H9 (cell line): ENCODE measurements around the gene NCAPH2. TPM values are rescaled to one million over a fixed set of nuclear protein-coding genes. Genes with fewer than 3 reads are reported as not detected.

ENCODE experiments used
- DNase-seq: peaks from one replicate; pipeline ENCODE4 v3.0.0-alpha.2; 2017
- H2AFZ ChIP-seq: one replicate; pipeline ENCODE4 v1.6.1; 2013; ENCODE audit warnings: mild to moderate bottlenecking, low read length, control low read depth, moderate library complexity
- H2AK5ac ChIP-seq: 2 replicates; pipeline ENCODE4 v1.6.1; 2013; ENCODE audit warnings: low read length, control low read depth, mixed read lengths; ENCODE audit not compliant: insufficient read length
- H2BK120ac ChIP-seq: one replicate; pipeline ENCODE4 v1.6.1; 2013; ENCODE audit warnings: low read depth, mild to moderate bottlenecking, low read length, control low read depth, inconsistent platforms; ENCODE audit not compliant: poor library complexity, severe bottlenecking
- H2BK12ac ChIP-seq: 2 replicates; pipeline ENCODE4 v1.6.1; 2013; ENCODE audit warnings: low read length, control low read depth, mixed read lengths, low read depth; ENCODE audit not compliant: insufficient read length
- H2BK15ac ChIP-seq: 2 replicates; pipeline ENCODE4 v1.6.1; 2013; ENCODE audit warnings: low read depth, low read length, control low read depth
- H2BK20ac ChIP-seq: one replicate; pipeline ENCODE4 v1.6.1; 2013; ENCODE audit warnings: low read depth, mild to moderate bottlenecking, low read length, control low read depth, inconsistent platforms; ENCODE audit not compliant: poor library complexity, severe bottlenecking
- H2BK5ac ChIP-seq: 2 replicates; pipeline ENCODE4 v1.6.1; 2013; ENCODE audit warnings: low read length, control low read depth, mixed read lengths; ENCODE audit not compliant: insufficient read length
- H3K14ac ChIP-seq: 2 replicates; pipeline ENCODE4 v1.6.1; 2013; ENCODE audit warnings: low read length, control low read depth; ENCODE audit not compliant: insufficient read depth
- H3K18ac ChIP-seq: 2 replicates; pipeline ENCODE4 v1.6.1; 2013; ENCODE audit warnings: low read depth, mild to moderate bottlenecking, mixed read lengths, low read length, control low read depth; ENCODE audit not compliant: insufficient read length
- H3K23ac ChIP-seq: 2 replicates; pipeline ENCODE4 v1.6.1; 2013; ENCODE audit warnings: low read length, control low read depth, mixed read lengths, low read depth; ENCODE audit not compliant: insufficient read length
- H3K23me2 ChIP-seq: 2 replicates; pipeline ENCODE4 v1.6.1; 2013; ENCODE audit warnings: low read depth, mild to moderate bottlenecking, mixed read lengths, low read length, control low read depth; ENCODE audit not compliant: insufficient read length, poor library complexity, severe bottlenecking
- H3K27ac ChIP-seq: 2 replicates; pipeline ENCODE4 v1.5.1; 2013; ENCODE audit warnings: low read length, control low read depth, mixed read lengths, low read depth; ENCODE audit not compliant: insufficient read length
- H3K27me3 ChIP-seq: 2 replicates; pipeline ENCODE4 v1.6.1; 2013; ENCODE audit warnings: low read length, control low read depth, inconsistent platforms; ENCODE audit not compliant: insufficient read depth
- H3K4ac ChIP-seq: 2 replicates; pipeline ENCODE4 v1.6.1; 2013; ENCODE audit warnings: low read depth, mild to moderate bottlenecking, control low read depth, inconsistent platforms, low read length, moderate library complexity
- H3K4me1 ChIP-seq: 2 replicates; pipeline ENCODE4 v1.6.1; 2013; ENCODE audit warnings: low read length, control low read depth, inconsistent platforms; ENCODE audit not compliant: insufficient read depth
- H3K4me2 ChIP-seq: 2 replicates; pipeline ENCODE4 v1.6.1; 2013; ENCODE audit warnings: low read length, control low read depth, mixed read lengths; ENCODE audit not compliant: insufficient read length, insufficient read depth
- H3K56ac ChIP-seq: 2 replicates; pipeline ENCODE4 v1.6.1; 2013; ENCODE audit warnings: low read depth, mild to moderate bottlenecking, mixed read lengths, low read length, control low read depth; ENCODE audit not compliant: insufficient read length
- H3K79me1 ChIP-seq: 2 replicates; pipeline ENCODE4 v1.6.1; 2013; ENCODE audit warnings: low read depth, mild to moderate bottlenecking, moderate library complexity, low read length, control low read depth, inconsistent platforms; ENCODE audit not compliant: insufficient read depth, poor library complexity, severe bottlenecking
- H3K79me2 ChIP-seq: 2 replicates; pipeline ENCODE4 v1.6.1; 2013; ENCODE audit warnings: low read length, control low read depth, inconsistent platforms; ENCODE audit not compliant: insufficient read depth
- H3K9ac ChIP-seq: 2 replicates; pipeline ENCODE4 v1.6.1; 2013; ENCODE audit warnings: low read length, control low read depth, mixed read lengths; ENCODE audit not compliant: insufficient read length; ENCODE audit errors: extremely low read depth
- H3K9me3 ChIP-seq: one replicate; pipeline ENCODE4 v1.6.1; 2013; ENCODE audit warnings: low read depth, low read length, inconsistent platforms; ENCODE audit not compliant: control insufficient read depth
- H3T11ph ChIP-seq: one replicate; pipeline ENCODE4 v1.6.1; 2013; ENCODE audit warnings: mild to moderate bottlenecking, low read length, control low read depth, inconsistent platforms
- H4K20me1 ChIP-seq: one replicate; pipeline ENCODE4 v1.6.1; 2013; ENCODE audit not compliant: control insufficient read depth, insufficient read length, insufficient read depth
- H4K5ac ChIP-seq: 2 replicates; pipeline ENCODE4 v1.6.1; 2013; ENCODE audit warnings: low read depth, mild to moderate bottlenecking, mixed read lengths, low read length, control low read depth; ENCODE audit not compliant: insufficient read length
- H4K8ac ChIP-seq: replicated peaks from 2 replicates; pipeline ENCODE4 v1.6.1; 2013; ENCODE audit warnings: low read length, control low read depth, mixed read lengths, low read depth; ENCODE audit not compliant: insufficient read length
- H4K91ac ChIP-seq: 2 replicates; pipeline ENCODE4 v1.6.1; 2013; ENCODE audit warnings: low read depth, mild to moderate bottlenecking, moderate library complexity, mixed read lengths, low read length, control low read depth; ENCODE audit not compliant: insufficient read length
- H3K27ac Mint-ChIP-seq, 3 experiments: 2 replicates in 2 of 3; 3 replicates in 1 of 3; pipeline ENCODE4 v1.8.0; 2020 to 2021; ENCODE audit warnings: mixed read lengths in 3 of 3, mild to moderate bottlenecking in 1 of 3, moderate library complexity in 1 of 3
- H3K27me3 Mint-ChIP-seq: 2 replicates; pipeline ENCODE4 v1.8.0; 2021; ENCODE audit warnings: low read depth, mild to moderate bottlenecking, moderate library complexity, mixed read lengths
- H3K36me3 Mint-ChIP-seq, 3 experiments: 2 replicates in 2 of 3; 3 replicates in 1 of 3; pipeline ENCODE4 v1.8.0; 2020 to 2021; ENCODE audit warnings: low read depth in 3 of 3, mixed read lengths in 3 of 3; ENCODE audit not compliant: insufficient read depth in 1 of 3
- H3K4me1 Mint-ChIP-seq, 2 experiments: 2 replicates each; pipeline ENCODE4 v1.8.0; 2020; ENCODE audit warnings: mixed read lengths in 2 of 2
- H3K4me3 Mint-ChIP-seq, 2 experiments: 2 replicates in 1 of 2; 3 replicates in 1 of 2; pipeline ENCODE4 v1.8.0; 2020 to 2021; ENCODE audit warnings: mild to moderate bottlenecking in 2 of 2, mixed read lengths in 2 of 2, moderate library complexity in 1 of 2
- H3K9me3 Mint-ChIP-seq, 2 experiments: 2 replicates in 1 of 2; 3 replicates in 1 of 2; pipeline ENCODE4 v1.8.0; 2020; ENCODE audit warnings: mild to moderate bottlenecking in 2 of 2, mixed read lengths in 2 of 2, moderate library complexity in 1 of 2
- WGBS: extraction: QIAGEN DNeasy Blood & Tissue Kit; methylation state at CpG from one replicate; pipeline ENCODE4 v1.1.7; 2013; ENCODE audit warnings: missing lambda C conversion rate, low lambda C conversion rate, mixed read lengths; ENCODE audit not compliant: insufficient read length; ENCODE audit errors: extremely low coverage; 5-methylcytosine and 5-hydroxymethylcytosine counted together
- total RNA-seq: library from RNA; stranded (reverse); gene quantifications from 2 replicates; pipeline ENCODE4 v1.2.1, GENCODE V29; 2021
- TF ChIP-seq, protein P1 (sequence below): fragments of 200-600 bp; sonication (generic); conservative IDR thresholded peaks from 3 replicates; pipeline ENCODE4 v1.8.0; 2021; ENCODE audit warnings: antibody characterized with exemption, mild to moderate bottlenecking

Gene NCAPH2
- total RNA-seq, 1 experiment from 2014 or later: 76.2 TPM

DNA sequence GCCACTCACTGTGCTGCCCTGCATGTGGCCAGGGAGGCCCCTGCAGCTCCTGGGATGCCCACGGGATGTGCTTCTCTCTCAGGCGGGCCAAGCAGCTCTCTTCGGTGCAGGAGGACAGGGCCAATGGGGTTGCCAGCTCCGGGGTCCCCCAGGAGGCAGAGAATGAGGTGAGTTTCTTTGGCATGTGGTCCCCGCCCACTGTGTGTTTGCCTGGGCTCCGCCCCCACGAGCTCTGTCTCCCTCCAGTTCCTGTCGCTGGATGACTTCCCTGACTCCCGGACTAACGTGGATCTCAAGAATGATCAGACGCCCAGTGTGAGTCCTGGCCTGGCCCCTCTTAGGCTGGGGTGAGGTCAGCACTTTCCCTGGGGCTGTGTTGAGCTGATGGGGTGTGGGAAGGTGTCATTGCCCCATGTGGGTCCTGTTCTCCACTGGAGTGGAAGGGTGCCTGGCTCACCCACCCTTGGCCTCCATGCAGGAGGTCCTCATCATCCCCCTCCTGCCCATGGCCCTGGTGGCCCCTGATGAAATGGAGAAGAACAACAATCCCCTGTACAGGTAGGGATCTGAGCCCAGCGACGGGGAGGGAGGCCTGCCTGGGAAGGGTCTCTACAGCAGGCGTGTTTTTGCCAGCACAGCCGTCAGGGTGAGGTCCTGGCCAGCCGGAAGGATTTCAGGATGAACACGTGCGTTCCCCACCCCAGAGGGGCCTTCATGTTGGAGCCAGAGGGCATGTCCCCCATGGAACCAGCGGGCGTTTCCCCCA, 9.7 kb downstream of the NCAPH2 start:
- H2BK5ac ChIP-seq: no peak overlapping the region
- no peaks in the 10 kb centered on the region for H3K9me3 ChIP-seq
- no peak overlapping the region for H3K56ac ChIP-seq
- no peaks in the 10 kb centered on the region for H3K27me3 ChIP-seq
- H3K23ac ChIP-seq: no peak overlapping the region
- no peak overlapping the region for H3K14ac ChIP-seq
- no peak overlapping the region for H3K27ac ChIP-seq
- H3K4me2 ChIP-seq: no peak overlapping the region
- no peak overlapping the region for H4K5ac ChIP-seq
- no peak overlapping the region for H3K4me3 Mint-ChIP-seq
- no peak overlapping the region for H2AFZ ChIP-seq
- TF ChIP-seq, protein P1, sequence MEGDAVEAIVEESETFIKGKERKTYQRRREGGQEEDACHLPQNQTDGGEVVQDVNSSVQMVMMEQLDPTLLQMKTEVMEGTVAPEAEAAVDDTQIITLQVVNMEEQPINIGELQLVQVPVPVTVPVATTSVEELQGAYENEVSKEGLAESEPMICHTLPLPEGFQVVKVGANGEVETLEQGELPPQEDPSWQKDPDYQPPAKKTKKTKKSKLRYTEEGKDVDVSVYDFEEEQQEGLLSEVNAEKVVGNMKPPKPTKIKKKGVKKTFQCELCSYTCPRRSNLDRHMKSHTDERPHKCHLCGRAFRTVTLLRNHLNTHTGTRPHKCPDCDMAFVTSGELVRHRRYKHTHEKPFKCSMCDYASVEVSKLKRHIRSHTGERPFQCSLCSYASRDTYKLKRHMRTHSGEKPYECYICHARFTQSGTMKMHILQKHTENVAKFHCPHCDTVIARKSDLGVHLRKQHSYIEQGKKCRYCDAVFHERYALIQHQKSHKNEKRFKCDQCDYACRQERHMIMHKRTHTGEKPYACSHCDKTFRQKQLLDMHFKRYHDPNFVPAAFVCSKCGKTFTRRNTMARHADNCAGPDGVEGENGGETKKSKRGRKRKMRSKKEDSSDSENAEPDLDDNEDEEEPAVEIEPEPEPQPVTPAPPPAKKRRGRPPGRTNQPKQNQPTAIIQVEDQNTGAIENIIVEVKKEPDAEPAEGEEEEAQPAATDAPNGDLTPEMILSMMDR: no peak
- peak overlapping the region in 1 of 3 experiments; percentile 35; a peak in 1 of 7 replicates for H3K27ac Mint-ChIP-seq
- H2BK15ac ChIP-seq: no peak overlapping the region
- no peak overlapping the region for H3K18ac ChIP-seq
- H3K9me3 Mint-ChIP-seq: no peaks in the 10 kb centered on the region
- H3K79me1 ChIP-seq: no peaks in the 10 kb centered on the region
- H3K9ac ChIP-seq: no peak overlapping the region
- H4K20me1 ChIP-seq: peaks cover 3% of the 10 kb centered on the region
- H2BK20ac ChIP-seq: no peak overlapping the region
- 0 out of 2 replicates have a peak, but pooled peaks cover 2% of the 10 kb centered on the region for H3K79me2 ChIP-seq
- H3T11ph ChIP-seq: no peak overlapping the region
- no peak for DNase-seq
- no peak overlapping the region for H4K91ac ChIP-seq
- no peak overlapping the region for H2BK120ac ChIP-seq
- H3K36me3 Mint-ChIP-seq: peaks cover 5 to 56% (median 36%) of the 10 kb centered on the region in 3 experiments
- H4K8ac ChIP-seq: no peak overlapping the region
- H2BK12ac ChIP-seq: no peak overlapping the region
- no CpG with 5 or more reads among the region's 20 CpGs for WGBS
- H3K27me3 Mint-ChIP-seq: no peaks in the 10 kb centered on the region
- H3K4ac ChIP-seq: no peak overlapping the region
- H3K4me1 Mint-ChIP-seq: no peaks in the 10 kb centered on the region
- no peaks in the 10 kb centered on the region for H3K4me1 ChIP-seq
- H3K23me2 ChIP-seq: no peaks in the 10 kb centered on the region
- no peak overlapping the region for H2AK5ac ChIP-seq
